GM12864 (cell line): ENCODE results near the gene ANKFN1.
A peak's percentile ranks its signal among the peaks of the same experiment; 100 is the strongest.

Experiments used
- DNase-seq: peaks from one replicate; pipeline ENCODE4 v3.0.0-alpha.2; 2011; ENCODE audit warnings: low read depth
- H3K4me3 ChIP-seq: 2 replicates; pipeline ENCODE4 v1.5.1; 2011; ENCODE audit warnings: mild to moderate bottlenecking, low read depth, low read length, control low read depth
- CTCF ChIP-seq: IDR thresholded peaks from 2 replicates; pipeline ENCODE4 v1.5.1; 2011; ENCODE audit warnings: low read depth, mild to moderate bottlenecking, moderate library complexity, low read length, control low read depth, inconsistent platforms; ENCODE audit errors: missing control alignments

ANKFN1 gene

GRCh38 chr17:56499799-56500388 is 346.6 kb downstream of the ANKFN1 start:
- H3K4me3 ChIP-seq, result no peak overlapping the region
- peak; percentile 4 for DNase-seq
- TF ChIP-seq CTCF, result peak; percentile 18

GRCh38 chr17:56502120-56502654 is 348.9 kb downstream of the ANKFN1 start:
- no peak for DNase-seq
- TF ChIP-seq CTCF, result no peak
- H3K4me3 ChIP-seq, result no peak overlapping the region

GRCh38 chr17:56505154-56505756 is 352.0 kb downstream of the ANKFN1 start:
- no peak for TF ChIP-seq CTCF
- no peak overlapping the region for H3K4me3 ChIP-seq
- no peak for DNase-seq

- H3K4me3 ChIP-seq, result no peak overlapping the region
- TF ChIP-seq CTCF, result no peak
- no peak for DNase-seq
These were observed 353.1 kb downstream of the ANKFN1 start for GRCh38 chr17:56506349-56506748.

GRCh38 chr17:56510554-56511342 is 357.5 kb downstream of the ANKFN1 start:
- no peak for TF ChIP-seq CTCF
- DNase-seq, result no peak
- no peak overlapping the region for H3K4me3 ChIP-seq

- TF ChIP-seq CTCF, result no peak
- DNase-seq, result no peak
- H3K4me3 ChIP-seq, result no peak overlapping the region
These were observed 361.0 kb downstream of the ANKFN1 start for GRCh38 chr17:56514264-56514663.
